SK-N-SH treated with all-trans-retinoic acid at 6 μM for 48 hours (cell line): ENCODE results near the gene GALC.

Source experiments
- ESRRG ChIP-seq: fragments of 250-450 bp; sonication (Bioruptor Pico); IDR thresholded peaks from 2 replicates; pipeline ENCODE4 v1.6.1; 2021; ENCODE audit warnings: mild to moderate bottlenecking
- GLIS3 ChIP-seq: fragments of 250-450 bp; sonication (Bioruptor Pico); IDR thresholded peaks from 2 replicates; pipeline ENCODE4 v1.5.0; 2020; ENCODE audit warnings: mild to moderate bottlenecking, moderate library complexity
- OSR1 ChIP-seq: fragments of 250-450 bp; sonication (Bioruptor Pico); IDR thresholded peaks from 2 replicates; pipeline ENCODE4 v1.8.0; 2022; ENCODE audit warnings: moderate library complexity, mild to moderate bottlenecking, inconsistent platforms
- PATZ1 ChIP-seq: fragments of 250-450 bp; sonication (Bioruptor Pico); IDR thresholded peaks from 2 replicates; pipeline ENCODE4 v1.8.0; 2020; ENCODE audit warnings: mild to moderate bottlenecking, moderate library complexity, borderline replicate concordance
- POU6F1 ChIP-seq: fragments of 250-450 bp; sonication (Bioruptor Pico); IDR thresholded peaks from 2 replicates; pipeline ENCODE4 v1.8.0; 2021; ENCODE audit warnings: low read depth, mild to moderate bottlenecking, moderate library complexity, borderline replicate concordance
- PPARA ChIP-seq: fragments of 250-450 bp; sonication (Bioruptor Pico); IDR thresholded peaks from 2 replicates; pipeline ENCODE4 v1.5.0; 2020; ENCODE audit warnings: mild to moderate bottlenecking, borderline replicate concordance
- RARB ChIP-seq: fragments of 250-450 bp; sonication (Bioruptor Pico); IDR thresholded peaks from 2 replicates; pipeline ENCODE4 v1.8.0; 2021; ENCODE audit warnings: mild to moderate bottlenecking, moderate library complexity
- TCF4 ChIP-seq: fragments of 250-450 bp; sonication (Bioruptor Pico); IDR thresholded peaks from 2 replicates; pipeline ENCODE4 v1.8.0; 2021; ENCODE audit warnings: mild to moderate bottlenecking, moderate library complexity, borderline replicate concordance
- ZC3H10 ChIP-seq: fragments of 250-450 bp; sonication (Bioruptor Pico); IDR thresholded peaks from 2 replicates; pipeline ENCODE4 v1.5.1; 2021; ENCODE audit warnings: mild to moderate bottlenecking, moderate library complexity
- ZFP30 ChIP-seq: fragments of 450-650 bp; formaldehyde crosslinking; IDR thresholded peaks from 2 replicates; pipeline ENCODE4 v1.5.0; 2022; ENCODE audit warnings: mild to moderate bottlenecking, moderate library complexity
- ZNF565 ChIP-seq: fragments of 450-650 bp; formaldehyde crosslinking; conservative IDR thresholded peaks from 2 replicates; pipeline ENCODE4 v1.5.0; 2020; ENCODE audit warnings: low read depth, mild to moderate bottlenecking, moderate library complexity
- ZNF8 ChIP-seq: fragments of 450-650 bp; formaldehyde crosslinking; IDR thresholded peaks from 2 replicates; pipeline ENCODE4 v1.5.0; 2020; ENCODE audit warnings: mild to moderate bottlenecking, moderate library complexity

GRCh38 chr14:87899228-87899627 is 93.8 kb downstream of the GALC start:
- no peak for TF ChIP-seq ZFP30
- TF ChIP-seq PATZ1 (CRISPR knock-in tag), result no peak
- TF ChIP-seq GLIS3, result no peak
- no peak for TF ChIP-seq PPARA (CRISPR knock-in tag)
- TF ChIP-seq ZC3H10 (CRISPR knock-in tag), result no peak
- no peak for TF ChIP-seq ESRRG
- TF ChIP-seq TCF4, result no peak; the same call in 1 of the 2 replicates
- TF ChIP-seq POU6F1 (CRISPR knock-in tag), result no peak
- TF ChIP-seq ZNF8 (CRISPR knock-in tag), result no peak
- no peak for TF ChIP-seq ZNF565 (CRISPR knock-in tag)
- no peak for TF ChIP-seq OSR1 (CRISPR knock-in tag)
- TF ChIP-seq RARB, result no peak
